Posterior cingulate gyrus (tissue), 11 donors: Measurements from ENCODE around the gene KIF3C.
"Not testable (repeated sequence)": the region's sequence is repeated elsewhere in the genome, so short reads cannot be mapped to it uniquely, and the experiment has no call there.

Experiments
- DNase-seq, 10 donors: peaks; one replicate each; pipeline versions ENCODE4 v3.0.0 to v3.0.0-alpha.2; 2020 to 2021; ENCODE audit warnings: mixed read lengths in 3 of 10
- intact Hi-C: fragments of 100-400 bp; cut with DNase I; formaldehyde crosslinking; loops from one replicate; pipeline ENCODE4 v1.15.1; 2023

Gene KIF3C

DNA sequence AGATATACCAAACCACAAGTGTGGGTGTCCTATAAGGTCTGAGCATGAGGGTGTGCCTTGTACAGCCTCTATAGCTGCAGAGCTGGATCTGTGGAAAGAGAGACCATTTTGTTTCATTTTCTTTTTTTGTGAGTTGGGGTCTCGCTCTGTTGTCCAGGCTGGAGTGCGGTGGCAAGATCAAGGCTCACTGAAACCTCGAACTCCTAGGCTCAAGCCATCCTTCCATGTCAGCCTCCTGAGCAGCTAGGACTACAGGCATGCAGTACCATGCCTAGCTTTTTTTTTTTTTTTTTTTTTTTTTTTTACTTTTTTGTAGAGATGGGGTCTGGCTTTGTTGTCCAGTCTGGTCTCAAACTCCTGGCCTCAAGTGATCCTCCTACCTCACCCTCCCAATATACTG, 10.7 kb downstream of the KIF3C start:
- DNase-seq: peak in 1 of 10 donors; percentile 24
- intact Hi-C loops: no loop called here

- DNase-seq: peak in 2 of 10 donors; percentile 33 to 53
- intact Hi-C loops: no loop called here
These were observed 15.6 kb downstream of the KIF3C start for GRCh38 chr2:25966531-25967270.

GRCh38 chr2:25964891-25965290, 17.4 kb downstream of the KIF3C start:
- intact Hi-C loops: no loop called here
- DNase-seq: peak in 9 of 10 donors; percentile 33 to 90 (median 45)

DNA sequence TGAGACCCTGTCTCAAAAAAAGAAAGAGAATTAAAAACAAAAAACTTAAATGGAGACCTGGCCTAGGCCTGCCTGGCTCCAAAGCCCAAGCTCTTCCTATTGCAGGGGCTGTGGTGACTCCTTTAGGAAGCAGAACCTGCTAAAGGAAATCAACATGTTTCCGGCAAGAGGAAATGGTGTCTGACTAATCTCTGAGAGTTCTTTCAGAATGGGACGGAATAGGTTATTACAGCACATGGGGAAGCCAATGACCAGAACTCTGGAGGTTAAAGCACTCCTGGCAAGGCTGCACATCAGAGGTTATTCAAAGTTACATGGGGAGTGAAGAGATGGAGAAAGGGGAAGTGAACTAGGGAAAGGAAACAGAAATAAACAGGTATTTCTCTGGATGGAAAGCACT, 21.4 kb downstream of the KIF3C start:
- no peak for DNase-seq
- intact Hi-C loops: no loop called here

- intact Hi-C loops: no loop called here
These were observed 21.9 kb downstream of the KIF3C start for GRCh38 chr2:25960396-25960795.

GRCh38 chr2:25958611-25959010, 23.7 kb downstream of the KIF3C start:
- intact Hi-C loops: not testable (repeated sequence)
- peak in 2 of 10 donors; percentile 18 to 63 for DNase-seq

More at GRCh38 chr2:25960396-25960795, 21.9 kb downstream of the KIF3C start:
- peak in 1 of 10 donors; percentile 30 for DNase-seq

DNA sequence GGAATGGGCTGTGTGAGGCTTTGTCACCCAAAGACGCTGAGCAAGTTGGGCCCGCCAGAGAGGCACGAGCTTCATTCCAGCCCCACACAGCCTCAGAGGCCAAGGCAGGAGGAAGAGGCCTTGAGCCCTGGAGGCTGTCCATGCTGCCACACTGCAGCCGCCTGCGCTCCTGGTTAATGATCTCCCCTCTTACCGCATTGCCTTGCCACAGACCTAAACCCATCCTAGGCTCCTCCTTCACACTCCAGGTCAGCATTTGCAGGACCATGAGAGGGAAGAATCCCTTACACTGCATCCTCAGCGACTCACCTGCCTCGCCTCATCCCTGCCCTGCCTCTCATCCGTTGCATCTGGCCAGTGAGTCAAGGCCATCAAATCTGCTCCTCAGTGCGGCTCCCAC, 24.6 kb downstream of the KIF3C start:
- intact Hi-C loops: no loop called here
- DNase-seq: peak in 2 of 10 donors; percentile 30 to 47

- peak in 2 of 10 donors; percentile 46 to 75 for DNase-seq
These were observed 26.3 kb downstream of the KIF3C start for GRCh38 chr2:25955869-25956535.

GRCh38 chr2:25955036-25955435, 27.3 kb downstream of the KIF3C start:
- intact Hi-C loops: no loop called here
- peak in 1 of 10 donors; percentile 43 for DNase-seq

More at GRCh38 chr2:25955869-25956535, 26.3 kb downstream of the KIF3C start:
- intact Hi-C loops: no loop called here

DNA sequence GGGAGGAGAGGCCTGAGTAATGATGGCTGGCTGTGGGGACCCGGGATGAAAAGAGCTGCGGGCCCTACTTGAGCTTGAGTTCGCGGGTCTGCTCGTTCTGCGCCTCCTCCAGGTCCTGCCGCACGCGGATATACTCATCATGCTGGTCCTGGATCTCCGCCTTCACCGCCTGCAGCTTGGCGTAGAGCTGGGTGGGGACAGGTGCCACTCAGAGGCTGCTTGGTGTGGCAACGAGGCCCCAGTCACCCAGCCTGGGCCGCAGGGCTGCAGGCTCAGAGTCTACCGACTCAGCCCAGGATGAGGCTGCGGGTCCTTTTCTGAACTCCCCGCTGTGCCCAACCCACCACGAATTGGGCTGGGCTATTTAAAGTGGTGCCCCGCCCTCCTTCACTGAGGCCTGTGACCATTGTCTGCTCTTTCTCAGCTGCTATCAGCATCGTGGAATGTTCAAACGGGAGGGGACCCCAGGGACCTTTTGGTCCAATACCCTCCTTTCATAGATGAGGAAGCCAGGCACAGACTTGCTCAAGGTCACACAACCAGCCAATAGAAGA, 28.0 kb downstream of the KIF3C start:
- intact Hi-C loops: no loop called here
- DNase-seq: peak in 1 of 10 donors; percentile 79

DNA sequence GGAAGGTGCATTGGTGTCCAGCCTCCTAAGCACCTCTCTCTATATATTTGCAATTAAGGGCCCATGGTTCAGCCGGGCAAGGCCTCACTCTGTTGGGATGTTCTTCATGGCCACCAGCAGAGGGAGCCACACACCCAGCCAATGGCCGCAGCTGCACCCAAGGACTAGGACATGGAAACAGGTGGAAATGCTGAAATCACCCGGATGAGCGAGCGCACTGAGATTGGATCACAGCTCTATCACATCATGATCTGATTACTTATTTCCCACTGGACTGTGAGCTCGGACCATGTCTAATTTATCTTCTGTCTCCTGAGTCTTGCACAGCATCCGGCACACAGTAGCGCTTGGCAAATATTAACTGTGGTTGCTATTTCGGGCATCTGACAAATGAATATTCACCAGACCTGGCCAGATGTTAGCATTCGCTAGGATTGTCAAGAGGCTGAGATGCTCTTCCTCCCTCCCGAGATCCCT, 31.2 kb downstream of the KIF3C start:
- peak; percentile 85 to 98 (median 89) for DNase-seq
- intact Hi-C loops: loop anchor here (1.0 kb wide), 1 partner anchor 194 kb away; no protein-coding TSS in a partner anchor

- DNase-seq: peak in 1 of 10 donors; percentile 2
- intact Hi-C loops: no loop called here
These were observed 33.9 kb downstream of the KIF3C start for GRCh38 chr2:25948437-25948836.

DNA sequence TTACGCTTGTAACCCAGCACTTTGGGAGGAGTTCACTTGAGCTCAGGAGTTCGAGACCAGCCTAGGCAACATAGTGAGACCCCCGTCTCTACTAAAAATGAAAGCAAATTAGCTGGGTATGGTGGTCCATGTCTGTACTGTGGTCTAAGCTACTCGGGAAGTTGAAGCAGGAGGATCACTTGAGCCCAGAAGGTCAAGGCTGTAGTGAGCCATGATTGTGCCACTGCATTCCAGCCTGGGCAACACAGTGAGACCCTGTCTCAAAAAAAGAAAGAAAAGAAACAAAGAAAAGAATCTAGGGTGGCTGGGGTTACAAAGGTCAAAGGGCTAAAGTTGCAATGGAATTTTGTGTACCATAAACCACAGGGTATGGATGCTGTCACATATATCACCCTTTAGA, 41.3 kb downstream of the KIF3C start:
- no peak for DNase-seq
- intact Hi-C loops: no loop called here

- intact Hi-C loops: no loop called here
- DNase-seq: peak in 1 of 10 donors; percentile 61
These were observed 43.0 kb downstream of the KIF3C start for GRCh38 chr2:25939257-25939668.

DNA sequence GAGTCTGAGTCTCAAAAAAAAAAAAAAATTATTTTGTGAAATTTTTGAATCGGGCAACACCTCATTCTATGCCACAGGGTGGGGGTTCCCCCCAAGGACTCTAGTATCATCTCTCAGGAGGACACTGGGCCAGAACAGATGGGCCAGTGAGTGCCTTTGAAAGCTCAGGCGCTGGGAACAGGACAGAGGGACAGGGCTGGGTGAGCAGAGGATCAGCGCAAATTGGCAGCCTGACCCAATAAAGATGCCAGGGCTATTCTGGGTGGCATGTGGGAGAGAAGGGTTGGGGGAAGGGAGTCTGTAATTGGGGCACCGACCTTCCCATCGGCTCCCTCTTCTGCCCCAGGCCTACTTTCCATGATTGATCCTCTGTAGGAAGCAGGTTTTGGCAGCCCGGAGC, 44.0 kb downstream of the KIF3C start:
- peak in 9 of 10 donors; percentile 29 to 86 (median 45) for DNase-seq
- intact Hi-C loops: no loop called here

GRCh38 chr2:25936889-25937545, 45.3 kb downstream of the KIF3C start:
- peak in 3 of 10 donors; percentile 36 to 73 (median 57) for DNase-seq
- intact Hi-C loops: no loop called here

GRCh38 chr2:25933622-25934021, 48.7 kb downstream of the KIF3C start:
- DNase-seq: no peak
- intact Hi-C loops: no loop called here

DNA sequence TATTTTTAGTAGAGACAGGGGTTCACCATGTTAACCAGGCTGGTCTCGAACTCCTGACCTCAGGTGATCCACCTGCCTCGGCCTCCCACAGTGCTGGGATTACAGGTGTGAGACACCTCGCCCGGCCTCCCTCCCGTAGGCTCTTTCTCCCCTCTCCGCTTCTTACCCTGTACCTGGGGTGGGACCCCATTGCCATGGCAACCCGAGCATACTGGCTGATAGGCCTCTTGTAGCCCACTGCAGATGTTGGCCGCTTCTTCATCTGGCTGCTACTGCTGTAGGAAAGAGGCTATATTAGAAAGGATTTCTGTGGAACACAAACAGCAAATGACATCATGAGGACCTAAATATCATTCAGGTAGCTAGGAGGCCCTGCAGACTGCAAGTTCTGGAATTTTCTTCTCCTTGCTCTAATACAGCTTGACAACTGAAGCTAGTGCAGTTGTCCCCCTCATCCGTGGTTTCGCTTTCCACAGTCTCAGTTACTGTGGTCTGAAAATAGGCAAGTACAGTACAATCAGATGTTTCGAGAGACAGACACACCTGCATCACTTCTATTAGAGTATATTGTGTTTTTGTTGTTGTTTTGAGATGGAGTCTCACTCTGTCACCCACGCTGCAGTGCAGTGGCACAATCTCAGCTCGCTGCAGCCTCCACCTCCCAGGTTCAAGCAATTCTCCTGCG, 52.4 kb downstream of the KIF3C start:
- intact Hi-C loops: no loop called here

GRCh38 chr2:25928668-25929067, 53.6 kb downstream of the KIF3C start:
- DNase-seq: peak in 5 of 10 donors; percentile 14 to 88 (median 56)
- intact Hi-C loops: no loop called here

More for the DNA sequence above, 52.4 kb downstream of the KIF3C start:
- peak in 3 of 10 donors; percentile 4 to 60 (median 36) for DNase-seq
